Measurements from ENCODE around the gene NRG3.
A peak's percentile ranks its signal among the peaks of the same experiment; 100 is the strongest.

The NRG3 gene

GRCh38 chr10:82827901-82828300 is 952.9 kb downstream of the NRG3 start:
- no peak for DNase-seq (ENCODE audit: low spot score)

GRCh38 chr10:82847242-82847641 is 972.2 kb downstream of the NRG3 start:
- DNase-seq (ENCODE audit: low spot score): no peak

- no peak for DNase-seq (ENCODE audit: low spot score)
Observed at GRCh38 chr10:82850191-82850590, 975.2 kb downstream of the NRG3 start.

GRCh38 chr10:82856957-82857613 is 982.1 kb downstream of the NRG3 start:
- DNase-seq (ENCODE audit: low spot score): no peak

GRCh38 chr10:82861889-82862288 is 986.9 kb downstream of the NRG3 start:
- DNase-seq (ENCODE audit: low spot score): no peak

- no peak for DNase-seq (ENCODE audit: low spot score)
Observed at GRCh38 chr10:82865366-82865765, 990.4 kb downstream of the NRG3 start.

GRCh38 chr10:82866424-82867020 is 991.5 kb downstream of the NRG3 start:
- DNase-seq (ENCODE audit: low spot score): no peak

GRCh38 chr10:82867056-82867455 is 992.1 kb downstream of the NRG3 start:
- no peak for DNase-seq (ENCODE audit: low spot score)

- peak; percentile 0 for DNase-seq (ENCODE audit: low spot score)
Observed at GRCh38 chr10:82874671-82875070, 999.7 kb downstream of the NRG3 start.

GRCh38 chr10:82880776-82881290 is 1005.8 kb downstream of the NRG3 start:
- no peak for DNase-seq (ENCODE audit: low spot score)

- no peak for DNase-seq (ENCODE audit: low spot score)
Observed at GRCh38 chr10:82882722-82883121, 1007.7 kb downstream of the NRG3 start.

- no peak for DNase-seq (ENCODE audit: low spot score)
Observed at GRCh38 chr10:82883603-82884002, 1008.6 kb downstream of the NRG3 start.

GRCh38 chr10:82887488-82887887 is 1012.5 kb downstream of the NRG3 start:
- no peak for DNase-seq (ENCODE audit: low spot score)

GRCh38 chr10:82888809-82889455 is 1013.9 kb downstream of the NRG3 start:
- no peak for DNase-seq (ENCODE audit: low spot score)

- no peak for DNase-seq (ENCODE audit: low spot score)
Observed at GRCh38 chr10:82889728-82890127, 1014.7 kb downstream of the NRG3 start.

- no peak for DNase-seq (ENCODE audit: low spot score)
Observed at GRCh38 chr10:82890573-82890972, 1015.6 kb downstream of the NRG3 start.

GRCh38 chr10:82908096-82908495 is 1033.1 kb downstream of the NRG3 start:
- DNase-seq (ENCODE audit: low spot score): no peak

- DNase-seq (ENCODE audit: low spot score): no peak
Observed at GRCh38 chr10:82908751-82909150, 1033.8 kb downstream of the NRG3 start.

- DNase-seq (ENCODE audit: low spot score): no peak
Observed at GRCh38 chr10:82910301-82910700, 1035.3 kb downstream of the NRG3 start.

GRCh38 chr10:82914655-82915136 is 1039.7 kb downstream of the NRG3 start:
- no peak for DNase-seq (ENCODE audit: low spot score)

GRCh38 chr10:82916941-82917340 is 1041.9 kb downstream of the NRG3 start:
- no peak for DNase-seq (ENCODE audit: low spot score)

- no peak for DNase-seq (ENCODE audit: low spot score)
Observed at GRCh38 chr10:82918022-82918421, 1043.0 kb downstream of the NRG3 start.

- DNase-seq (ENCODE audit: low spot score): no peak
Observed at GRCh38 chr10:82922046-82922445, 1047.1 kb downstream of the NRG3 start.

All from COLO829 (cell line).